Ramos (cell line): ENCODE results near the gene TRAPPC5.

ENCODE experiments used
- in situ Hi-C: fragments of 300-500 bp; cut with MboI; formaldehyde crosslinking; loops from one replicate; pipeline ENCODE4 v1.14.3; 2022; ENCODE audit warnings: low sequenced_read_pairs; ENCODE audit not compliant: unreplicated experiment

The TRAPPC5 gene

DNA sequence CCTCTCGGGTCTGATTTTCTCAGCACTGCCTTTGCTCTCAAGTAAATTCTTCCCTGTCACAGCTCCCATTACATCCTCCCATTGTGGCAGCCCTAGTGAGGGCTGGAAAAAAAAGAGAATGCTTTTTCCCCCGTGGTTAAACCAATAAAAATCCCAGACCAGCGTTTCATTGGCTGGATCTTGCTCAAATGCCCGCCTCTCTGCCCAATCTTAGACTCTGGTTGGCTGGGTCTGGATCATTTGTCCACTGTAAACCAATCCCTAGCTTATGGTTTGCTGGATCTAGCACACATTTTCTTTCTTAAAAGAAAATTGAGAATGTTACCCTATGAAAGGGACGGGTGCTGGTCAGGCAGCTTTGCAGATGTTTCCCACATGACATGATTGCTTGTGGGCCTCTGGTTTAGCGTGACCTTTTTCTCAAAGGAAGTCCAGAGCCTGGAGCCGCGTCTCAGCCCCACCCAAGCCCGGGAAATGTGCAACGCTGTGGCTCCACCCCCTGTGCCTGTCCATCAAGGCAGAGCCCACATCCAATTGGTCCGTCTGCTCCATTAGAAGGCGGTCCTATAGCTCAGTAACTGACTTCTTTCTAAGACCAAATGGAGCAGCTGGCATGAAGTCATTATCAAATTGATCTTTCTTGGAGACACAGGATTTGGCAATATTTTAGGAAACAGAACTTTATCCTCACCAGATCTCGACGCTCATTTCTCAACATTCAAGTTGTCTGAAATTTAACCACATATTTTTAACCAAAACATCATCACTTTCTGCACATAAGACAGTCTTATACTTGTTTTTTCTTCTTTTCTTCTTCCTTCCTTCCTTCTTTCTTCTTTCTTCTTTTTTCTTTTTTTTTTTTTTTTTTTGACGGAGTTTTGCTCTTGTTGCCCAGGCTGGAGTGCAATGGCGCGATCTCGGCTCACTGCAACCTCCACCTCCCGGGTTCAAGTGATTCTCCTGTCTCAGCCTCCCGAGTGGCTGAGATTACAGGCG lies 6.3 kb upstream of the TRAPPC5 start:
- in situ Hi-C loops, result no loop called here

GRCh38 chr19:7676376-7676775 lies 4.3 kb upstream of the TRAPPC5 start:
- in situ Hi-C loops, result no loop called here

DNA sequence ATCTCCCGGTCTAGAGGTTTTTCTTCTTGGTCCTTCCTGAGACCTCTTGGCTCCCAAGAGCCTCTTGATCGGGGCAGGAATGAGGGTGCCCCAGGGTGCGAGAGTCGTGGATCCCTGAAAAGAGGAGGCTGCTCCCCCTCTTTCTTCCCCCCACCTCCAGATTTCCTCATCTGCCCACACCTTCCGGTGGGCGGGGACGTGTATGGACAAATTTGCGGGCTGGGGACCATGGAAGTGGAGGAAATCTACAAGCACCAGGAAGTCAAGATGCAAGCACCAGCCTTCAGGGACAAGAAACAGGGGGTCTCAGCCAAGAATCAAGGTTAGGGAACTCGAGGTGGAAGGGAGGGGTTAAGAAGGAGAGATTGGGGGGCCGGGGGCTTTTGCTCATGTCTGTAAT lies 3.8 kb upstream of the TRAPPC5 start, which contains the start of gene MCEMP1:
TSS of gene MCEMP1 (plus strand) at position 237 of the 400 bp plus-strand sequence. CDS start at position 268, 31 bp downstream.
- in situ Hi-C loops, result no loop called here

GRCh38 chr19:7677669-7678311 lies 2.8 kb upstream of the TRAPPC5 start:
- in situ Hi-C loops, result no loop called here

- in situ Hi-C loops, result no loop called here
These were observed 1.5 kb upstream of the TRAPPC5 start for GRCh38 chr19:7678971-7679751.

- in situ Hi-C loops, result loop anchor here (5.0 kb wide), 1 partner anchor 122 kb away; no protein-coding TSS in a partner anchor
These were observed 645 bp upstream of the TRAPPC5 start for GRCh38 chr19:7679771-7680605.

DNA sequence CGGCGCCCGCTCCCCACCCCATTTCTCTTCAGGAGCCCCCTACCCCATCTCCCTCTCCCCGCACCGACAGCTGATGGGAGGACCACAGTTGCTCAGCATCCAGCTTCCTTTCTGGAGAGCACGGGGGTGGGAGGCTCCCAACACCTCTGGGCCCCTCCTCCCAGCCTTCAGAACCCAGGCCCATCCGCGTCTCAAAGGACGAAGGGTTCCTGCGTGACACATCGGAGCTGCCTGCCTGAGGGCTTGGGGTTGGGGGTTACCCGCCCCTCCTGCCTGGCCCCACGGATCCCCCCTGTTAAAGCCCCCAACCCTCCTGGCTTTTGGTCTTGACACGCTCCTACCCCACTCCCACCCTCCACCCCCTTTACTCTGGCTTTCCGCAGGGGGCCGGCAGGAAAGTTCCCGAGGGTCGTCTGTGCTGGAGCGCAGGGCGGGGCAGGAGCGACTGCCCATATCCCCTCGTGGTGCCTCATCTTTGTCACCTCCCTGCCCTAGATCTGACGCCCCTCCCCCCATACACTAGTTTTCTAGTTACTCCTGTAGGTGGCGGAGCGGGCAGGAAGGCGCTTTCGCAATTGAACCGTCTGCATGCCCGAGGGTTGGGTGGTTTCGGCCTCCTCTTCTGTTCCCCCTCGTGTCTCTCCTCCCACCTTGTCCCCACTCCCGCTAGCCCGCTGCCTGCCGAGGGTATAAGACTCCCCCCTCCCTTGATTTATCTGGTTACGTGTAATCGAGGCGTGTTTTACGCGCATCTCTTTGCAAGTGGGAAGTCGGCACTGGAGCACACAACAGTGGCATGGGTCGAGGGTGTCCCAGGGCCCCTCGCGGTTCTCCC lies 924 bp downstream of the TRAPPC5 start:
- in situ Hi-C loops, result loop anchor here (5.0 kb wide), 1 partner anchor 121 kb away; no protein-coding TSS in a partner anchor

DNA sequence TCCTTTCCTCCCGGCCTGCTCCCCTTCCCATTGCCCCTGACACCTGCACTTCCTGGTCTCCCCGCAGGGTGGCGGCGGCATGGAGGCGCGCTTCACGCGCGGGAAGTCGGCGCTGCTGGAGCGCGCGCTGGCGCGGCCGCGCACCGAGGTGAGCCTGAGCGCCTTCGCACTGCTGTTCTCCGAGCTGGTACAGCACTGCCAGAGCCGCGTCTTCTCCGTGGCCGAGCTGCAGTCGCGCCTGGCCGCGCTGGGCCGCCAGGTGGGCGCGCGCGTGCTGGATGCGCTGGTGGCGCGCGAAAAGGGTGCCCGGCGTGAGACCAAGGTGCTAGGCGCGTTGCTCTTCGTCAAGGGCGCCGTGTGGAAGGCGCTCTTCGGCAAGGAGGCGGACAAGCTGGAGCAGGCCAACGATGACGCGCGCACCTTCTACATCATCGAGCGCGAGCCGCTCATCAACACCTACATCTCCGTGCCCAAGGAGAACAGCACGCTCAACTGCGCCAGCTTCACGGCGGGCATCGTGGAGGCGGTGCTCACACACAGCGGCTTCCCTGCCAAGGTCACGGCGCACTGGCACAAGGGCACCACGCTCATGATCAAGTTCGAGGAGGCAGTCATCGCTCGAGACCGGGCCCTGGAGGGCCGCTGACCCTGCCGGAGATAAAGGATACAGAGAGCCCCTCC lies 1.7 kb downstream of the TRAPPC5 start:
- in situ Hi-C loops, result loop anchor here (5.0 kb wide), 1 partner anchor 120 kb away; no protein-coding TSS in a partner anchor

DNA sequence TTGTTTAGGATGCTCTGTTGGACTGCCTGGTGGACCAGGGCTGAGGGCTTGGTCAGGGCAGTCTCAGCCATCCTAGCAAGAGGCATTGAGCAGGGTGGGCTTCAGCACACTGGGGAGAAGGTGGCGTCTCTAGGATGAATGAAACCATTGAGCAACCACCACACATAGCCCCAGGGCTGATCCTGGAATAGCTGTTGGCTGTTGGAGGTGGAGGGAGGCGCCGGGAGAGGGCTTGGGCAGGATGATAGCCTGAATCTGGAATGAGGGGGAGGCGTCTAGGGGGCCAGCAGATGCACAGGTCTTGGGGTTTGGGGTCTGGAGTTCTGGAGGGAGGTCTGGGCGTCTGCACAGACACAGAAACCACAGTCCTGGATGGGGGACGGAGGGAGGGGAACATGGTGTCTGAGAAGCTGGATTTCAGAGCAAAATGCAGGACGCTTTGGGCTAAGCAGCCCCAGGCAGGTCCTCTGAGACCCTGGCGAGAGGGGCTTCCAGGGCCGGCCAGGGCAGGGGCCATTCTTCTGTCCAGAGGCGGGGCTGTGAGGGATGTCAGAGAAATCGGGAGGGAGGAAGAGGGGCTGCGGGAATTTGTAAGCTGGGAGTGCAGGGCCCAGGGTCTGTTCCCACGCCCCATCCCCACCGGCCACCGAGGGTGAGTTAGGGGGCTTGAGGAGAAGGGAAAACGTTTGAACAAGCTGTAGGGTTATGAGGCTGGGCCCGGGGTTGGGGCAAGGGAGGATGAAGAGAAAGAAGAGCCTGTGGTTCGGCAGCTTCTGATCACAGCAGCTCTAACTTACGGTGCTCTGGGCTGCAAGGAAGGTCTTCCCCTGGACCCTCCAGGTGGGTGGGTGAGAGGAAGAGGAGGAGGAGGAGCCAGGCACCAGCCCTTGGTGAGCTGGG lies 5.2 kb downstream of the TRAPPC5 start:
- in situ Hi-C loops, result no loop called here

DNA sequence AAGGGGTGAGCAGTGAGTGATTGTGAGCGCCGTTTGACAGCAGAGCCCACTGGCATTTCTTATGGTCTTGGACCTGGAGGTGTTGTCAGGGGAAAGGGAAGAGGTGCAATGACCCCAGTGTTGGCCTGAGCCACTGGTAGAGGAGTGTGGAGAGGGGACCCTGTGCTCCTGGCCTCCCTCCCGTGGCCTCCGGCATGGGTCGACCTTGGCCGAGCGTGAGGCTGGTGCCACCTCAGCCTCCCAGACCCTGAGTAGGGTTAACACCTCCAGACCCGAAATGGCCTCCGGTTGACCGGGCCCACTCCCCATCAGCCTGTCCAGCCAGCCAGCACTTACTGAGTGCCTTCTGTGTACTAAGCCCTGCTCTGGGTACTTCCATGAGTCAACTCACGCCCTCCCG lies 6.5 kb downstream of the TRAPPC5 start:
- in situ Hi-C loops, result no loop called here

DNA sequence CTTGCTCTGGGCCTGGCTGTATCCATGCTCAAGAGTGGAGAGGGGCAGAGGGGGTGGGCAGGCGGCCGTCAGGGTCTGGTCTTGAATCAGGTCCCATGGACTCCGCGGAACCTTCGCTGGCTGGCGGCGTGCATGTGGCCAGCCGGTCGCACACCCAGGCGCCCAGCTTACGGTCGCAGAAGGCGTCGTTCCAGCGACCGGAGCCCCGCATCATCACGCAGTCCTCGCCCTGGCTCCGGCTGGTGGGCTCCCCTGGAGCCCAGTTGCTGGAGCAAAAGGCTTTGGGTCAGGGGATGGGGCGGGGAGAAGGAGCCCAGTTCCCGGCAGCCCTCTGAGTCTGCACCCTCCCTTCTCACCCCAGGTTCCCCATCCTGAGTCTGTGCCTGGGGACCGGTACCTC lies 8.5 kb downstream of the TRAPPC5 start:
- in situ Hi-C loops, result no loop called here

DNA sequence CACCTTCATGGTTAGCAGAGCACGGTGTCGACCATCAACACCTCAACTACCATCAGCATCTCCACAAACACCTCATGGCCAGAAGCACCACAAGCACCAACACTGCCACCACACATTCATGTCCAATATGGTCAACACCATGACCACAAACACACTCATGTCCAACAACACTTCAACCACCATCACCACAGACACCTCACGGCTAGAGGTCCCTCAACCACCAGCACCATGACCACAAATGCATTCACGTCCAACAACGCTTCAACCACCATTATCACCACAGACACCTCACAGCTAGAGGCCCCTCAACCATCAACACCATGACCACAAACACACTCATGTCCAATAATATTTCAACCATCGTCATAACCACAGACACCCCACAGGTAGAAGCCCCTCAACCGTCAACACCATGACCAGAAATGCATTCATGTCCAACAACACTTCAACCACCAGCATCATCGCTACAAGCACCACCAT lies 10.2 kb downstream of the TRAPPC5 start:
- in situ Hi-C loops, result no loop called here

- in situ Hi-C loops, result no loop called here
These were observed 10.9 kb downstream of the TRAPPC5 start for GRCh38 chr19:7691497-7691896.

GRCh38 chr19:7692417-7693088 lies 11.9 kb downstream of the TRAPPC5 start:
- in situ Hi-C loops, result no loop called here

DNA sequence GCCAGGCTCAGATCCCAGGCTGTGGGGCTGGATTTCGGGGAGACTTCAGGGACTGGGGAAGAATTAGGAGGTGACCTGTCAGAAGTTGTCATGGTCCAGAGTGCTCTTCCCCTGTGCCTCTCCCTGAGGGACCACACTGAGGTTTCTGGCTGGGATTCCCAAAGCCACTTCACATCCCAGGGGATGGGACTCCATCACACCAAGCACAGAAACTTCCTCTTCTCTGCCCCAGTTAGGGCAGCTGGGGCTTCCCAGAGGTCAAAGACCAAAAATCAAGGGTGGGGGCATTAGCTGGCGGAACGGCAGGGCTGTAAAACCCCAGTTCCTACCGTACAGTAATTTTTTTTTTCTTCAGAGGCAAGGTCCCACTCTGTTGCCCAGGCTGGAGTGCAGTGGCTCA lies 13.9 kb downstream of the TRAPPC5 start:
- in situ Hi-C loops, result no loop called here

DNA sequence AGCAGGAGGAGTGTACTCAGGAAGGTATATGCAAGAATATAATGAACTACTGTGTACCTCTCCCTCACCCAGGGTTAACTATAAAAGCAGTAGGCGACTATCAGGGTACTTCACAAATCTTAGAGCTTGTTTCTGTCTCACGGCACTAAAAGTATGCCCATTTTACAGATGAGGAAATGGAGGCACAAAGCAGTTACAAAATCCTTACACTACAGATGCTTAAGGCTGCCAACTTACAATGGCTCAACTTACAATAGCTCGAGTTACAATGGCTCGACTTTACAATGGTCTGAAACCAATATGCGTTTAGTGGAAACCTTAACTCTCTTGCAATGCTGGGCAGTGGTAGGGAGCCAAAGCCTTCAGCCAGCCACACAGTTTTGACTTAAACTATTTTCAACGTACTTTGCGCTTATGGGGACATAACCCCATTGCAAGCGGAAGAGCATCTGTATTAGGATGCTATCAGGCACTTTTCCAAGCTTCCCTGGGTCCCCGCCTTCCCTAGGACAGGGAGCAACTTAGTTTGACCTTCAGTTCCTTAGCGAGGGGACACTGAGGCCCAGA lies 17.2 kb downstream of the TRAPPC5 start:
- in situ Hi-C loops, result no loop called here
